Activated CD4-positive, alpha-beta T cell treated with anti-CD3 and anti-CD28 coated beads, Interleukin-2, amount 50 U/mL, for 48 hours (primary cell): ENCODE data around the gene CORO2A.
"Not testable (repeated sequence)": the region's sequence is repeated elsewhere in the genome, so short reads cannot be mapped to it uniquely, and the experiment has no call there.

Experiments used
- DNase-seq, 2 experiments: peaks; one replicate each; pipeline ENCODE4 v3.0.0-alpha.2; 2020

The CORO2A gene

DNA sequence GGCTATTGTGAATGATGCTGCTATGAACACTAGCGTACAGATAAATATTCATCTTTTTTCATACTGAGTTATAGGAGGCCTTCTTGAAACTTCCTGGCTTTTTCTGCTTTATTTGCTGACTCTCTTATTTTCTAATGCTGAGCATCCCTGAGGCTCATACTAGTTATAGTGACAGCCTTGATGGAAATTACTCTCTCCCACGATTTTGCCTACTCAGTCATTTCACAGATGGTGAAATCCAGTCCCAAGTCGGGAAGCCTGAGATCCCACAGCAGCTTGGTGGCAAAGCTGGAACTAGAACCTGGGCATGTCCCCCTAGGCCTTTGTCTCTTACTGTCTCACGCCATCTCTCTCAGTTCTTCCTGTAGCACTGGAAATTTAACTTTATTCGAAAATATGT is 113.5 kb downstream of the CORO2A start:
- no peak for DNase-seq

DNA sequence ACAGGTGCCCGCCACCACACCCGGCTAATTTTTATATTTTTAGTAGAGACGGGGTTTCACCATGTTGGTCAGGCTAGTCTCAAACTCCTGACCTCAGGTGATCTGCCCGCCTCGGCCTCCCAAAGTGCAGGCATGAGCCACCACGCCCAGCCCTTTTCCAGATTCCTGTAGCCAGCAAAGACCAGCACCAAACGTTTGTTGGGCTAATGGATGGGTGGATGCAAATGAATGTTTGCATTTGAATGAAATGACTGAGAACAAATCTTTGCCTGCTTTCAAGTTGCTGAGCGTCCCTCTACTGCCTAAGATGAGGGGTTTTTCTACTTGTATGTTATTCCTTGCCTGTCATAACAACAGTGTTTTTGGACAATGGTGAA is 115.9 kb downstream of the CORO2A start:
- not testable (repeated sequence) for DNase-seq

DNA sequence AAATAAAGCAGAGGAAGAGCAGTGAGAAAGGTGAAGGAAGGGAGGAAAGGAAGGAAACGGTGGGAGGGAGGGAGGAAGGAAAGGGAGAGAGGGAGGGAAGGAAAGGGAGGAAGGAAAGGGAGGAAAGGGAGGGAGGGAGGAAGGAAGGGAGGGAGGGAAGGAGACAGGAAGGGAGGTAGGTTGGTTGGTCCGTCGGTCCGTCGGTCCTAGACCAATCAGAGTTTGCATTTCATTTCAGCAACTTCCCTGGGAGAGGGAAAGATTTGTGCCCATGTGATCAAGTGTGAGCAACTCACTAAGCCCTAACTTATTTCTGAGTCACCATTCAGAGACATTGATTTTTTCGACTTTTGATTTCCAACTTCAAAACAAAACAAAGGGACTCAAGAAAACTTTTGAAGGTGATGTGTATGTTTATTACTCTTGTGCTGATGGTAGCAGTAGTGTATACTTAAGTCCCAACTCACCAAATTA is 117.1 kb downstream of the CORO2A start:
- DNase-seq: peak in 1 of 2 experiments; percentile 29

DNA sequence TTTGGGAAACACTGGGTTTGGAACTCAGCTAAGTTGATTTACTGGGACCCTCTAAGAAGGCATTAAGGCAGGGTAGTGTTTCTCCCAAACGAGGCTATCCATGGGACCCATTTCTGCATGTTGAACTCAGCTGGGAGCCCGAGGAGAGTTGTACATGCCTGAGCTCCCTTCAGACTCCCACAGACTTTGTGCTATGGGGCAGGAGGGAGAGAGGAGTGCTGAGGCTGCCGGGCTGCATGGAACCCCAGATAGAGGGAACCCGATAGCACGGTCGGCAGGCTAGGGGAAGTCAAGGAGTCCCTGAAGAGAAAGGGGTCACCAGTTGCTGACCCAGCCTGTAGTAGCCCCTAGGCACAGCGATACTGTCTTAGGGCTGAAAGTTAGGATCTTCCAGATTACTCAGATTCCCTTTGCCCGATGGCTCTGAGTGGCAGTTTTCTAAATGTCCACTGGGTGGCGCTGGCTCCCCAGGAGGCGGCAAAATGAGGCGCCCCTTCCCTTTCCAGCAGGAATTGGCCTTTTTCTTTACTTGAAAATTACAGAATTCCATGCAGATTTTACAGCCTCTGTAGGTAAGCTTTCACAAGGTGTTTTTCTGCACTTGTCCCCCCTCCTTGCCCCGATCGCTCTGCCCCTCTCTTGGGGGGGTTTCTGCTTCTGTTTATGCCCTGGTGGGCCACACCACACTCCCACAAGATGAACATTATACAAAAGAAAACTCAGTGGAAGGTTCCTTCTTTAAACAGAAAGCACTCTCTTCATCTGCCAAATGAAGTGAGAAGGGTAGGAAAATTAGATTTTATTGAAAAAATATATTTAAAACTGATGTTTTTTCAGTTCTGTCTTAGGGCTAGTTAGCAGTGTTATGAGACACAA is 118.1 kb downstream of the CORO2A start:
- DNase-seq: peak; percentile 76 to 78

DNA sequence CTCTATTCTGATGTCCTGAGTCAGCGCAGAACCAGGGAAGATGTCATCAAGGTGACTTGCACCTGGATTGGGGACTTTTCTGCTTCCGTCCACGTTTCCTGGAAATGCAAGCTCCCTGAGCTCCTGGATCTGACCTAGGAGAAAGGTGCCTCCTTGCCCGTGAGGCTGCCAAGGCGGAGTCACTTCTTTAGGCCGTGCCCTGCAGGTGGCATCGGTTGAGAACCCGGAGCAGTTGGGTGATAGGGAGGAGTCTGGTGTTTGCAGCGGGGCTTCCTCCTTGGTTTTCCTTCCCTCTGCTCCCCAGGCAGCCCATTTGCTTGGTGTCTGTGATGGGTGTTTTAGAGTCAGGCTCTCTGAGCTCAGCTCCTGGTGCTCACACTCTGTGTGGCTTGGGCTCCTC is 120.7 kb downstream of the CORO2A start:
- DNase-seq: no peak
